ENCODE results near the gene SAV1.

DNA sequence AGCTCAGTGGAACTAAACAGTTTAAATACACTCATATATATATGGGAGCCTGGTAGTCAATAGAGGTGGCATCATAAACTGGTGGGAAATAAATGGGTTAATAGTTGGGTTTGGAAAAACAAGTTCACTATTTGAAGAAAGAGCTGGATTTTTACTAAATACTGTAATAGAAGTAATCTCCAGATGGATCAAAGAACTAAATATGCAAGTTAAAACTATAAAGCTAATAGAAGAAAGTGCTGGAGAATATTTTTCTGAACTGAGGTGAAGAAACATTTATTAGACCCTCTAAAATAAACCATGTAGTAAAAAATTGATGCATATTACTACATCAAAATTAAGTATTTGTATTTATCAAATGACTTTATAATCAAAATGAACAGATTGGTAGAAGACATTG lies 69.3 kb downstream of the SAV1 start:
- TF ChIP-seq POLR2AphosphoS5 (IDR thresholded peaks at IDR 0.05) (no peak), POLR2A (IDR thresholded peaks at IDR 0.05) (no peak)
- TF ChIP-seq, protein P1, sequence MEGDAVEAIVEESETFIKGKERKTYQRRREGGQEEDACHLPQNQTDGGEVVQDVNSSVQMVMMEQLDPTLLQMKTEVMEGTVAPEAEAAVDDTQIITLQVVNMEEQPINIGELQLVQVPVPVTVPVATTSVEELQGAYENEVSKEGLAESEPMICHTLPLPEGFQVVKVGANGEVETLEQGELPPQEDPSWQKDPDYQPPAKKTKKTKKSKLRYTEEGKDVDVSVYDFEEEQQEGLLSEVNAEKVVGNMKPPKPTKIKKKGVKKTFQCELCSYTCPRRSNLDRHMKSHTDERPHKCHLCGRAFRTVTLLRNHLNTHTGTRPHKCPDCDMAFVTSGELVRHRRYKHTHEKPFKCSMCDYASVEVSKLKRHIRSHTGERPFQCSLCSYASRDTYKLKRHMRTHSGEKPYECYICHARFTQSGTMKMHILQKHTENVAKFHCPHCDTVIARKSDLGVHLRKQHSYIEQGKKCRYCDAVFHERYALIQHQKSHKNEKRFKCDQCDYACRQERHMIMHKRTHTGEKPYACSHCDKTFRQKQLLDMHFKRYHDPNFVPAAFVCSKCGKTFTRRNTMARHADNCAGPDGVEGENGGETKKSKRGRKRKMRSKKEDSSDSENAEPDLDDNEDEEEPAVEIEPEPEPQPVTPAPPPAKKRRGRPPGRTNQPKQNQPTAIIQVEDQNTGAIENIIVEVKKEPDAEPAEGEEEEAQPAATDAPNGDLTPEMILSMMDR (IDR thresholded peaks at IDR 0.05) = no peak
